ENCODE results near the gene GNPDA1.

GRCh38 chr5:141952020-141952419 lies 60.8 kb downstream of the GNPDA1 start:
- no peak for TF ChIP-seq POLR2A (IDR thresholded peaks at IDR 0.05; ENCODE audit: low read length)
- no peak for TF ChIP-seq GATA1 (IDR thresholded peaks at IDR 0.05; ENCODE audit: low read depth, low read length)

Measured in erythroblast (primary cell).